Heart right ventricle (tissue), 16 donors: ENCODE measurements around the gene NEXN. TPM values are rescaled to one million over a fixed set of nuclear protein-coding genes. Genes with fewer than 3 reads are reported as not detected.
A peak's percentile ranks its signal among the peaks of the same experiment; 100 is the strongest.

Experiments
- ATAC-seq, 8 donors: fragments of 200-7000 bp; cut with Tn5 transposase; one replicate each; pipeline ENCODE4 v1.9.1; 2020; ENCODE audit warnings: mild to moderate bottlenecking in 8 of 8, moderate library complexity in 8 of 8, moderate number of reproducible peaks in 1 of 8
- DNase-seq, 2 donors: peaks; one replicate each; pipeline ENCODE4 v3.0.0-alpha.2; 2020
- H3K27ac ChIP-seq, 10 donors: fragments of 200-600 bp; sonication (generic) in 2 of 10; one replicate each; pipeline versions ENCODE4 v1.5.0 to v1.8.0; 2020 to 2022; ENCODE audit warnings: mild to moderate bottlenecking in 3 of 10
- H3K27me3 ChIP-seq, 7 donors: fragments of 200-600 bp; one replicate each; pipeline ENCODE4 v1.8.0; 2021 to 2022; ENCODE audit warnings: mild to moderate bottlenecking in 2 of 7
- H3K36me3 ChIP-seq, 9 donors: fragments of 200-600 bp; sonication (generic) in 1 of 9; one replicate each; pipeline versions ENCODE4 v1.5.0 to v1.8.0; 2020 to 2022; ENCODE audit warnings: mild to moderate bottlenecking in 2 of 9
- H3K4me1 ChIP-seq, 9 donors: fragments of 200-600 bp; sonication (generic) in 1 of 9; one replicate each; pipeline versions ENCODE4 v1.5.0 to v1.8.0; 2020 to 2022; ENCODE audit warnings: mild to moderate bottlenecking in 4 of 9
- H3K4me3 ChIP-seq, 10 donors: fragments of 200-600 bp; sonication (generic) in 2 of 10; one replicate each; pipeline versions ENCODE4 v1.5.0 to v1.8.0; 2020 to 2022; ENCODE audit warnings: mild to moderate bottlenecking in 7 of 10, moderate library complexity in 2 of 10
- H3K9me3 ChIP-seq, 11 donors: fragments of 200-600 bp in 10 of 11; sonication (generic) in 2 of 11; one replicate each; pipeline versions ENCODE4 v1.5.0 to v1.8.0; 2013 to 2022; ENCODE audit warnings: mild to moderate bottlenecking in 2 of 11, control low read depth in 1 of 11, moderate library complexity in 1 of 11
- WGBS, 2 donors: extraction: QIAGEN DNeasy Blood & Tissue Kit; methylation state at CpG; one replicate each; pipeline ENCODE4 v1.1.7; 2013; ENCODE audit warnings: inconsistent platforms in 1 of 2; 5-methylcytosine and 5-hydroxymethylcytosine counted together
- intact Hi-C, 10 donors: fragments of 100-400 bp; cut with DNase I; formaldehyde crosslinking; loops; one replicate each; pipeline versions ENCODE4 v1.11.1 to v1.14.2; 2022
- polyA plus RNA-seq, 2 donors: library from polyadenylated mRNA; stranded (reverse); fragments of 200-250 nt; gene quantifications; one replicate each; pipeline ENCODE4 v1.2.3, GENCODE V29; 2013
- total RNA-seq, 10 donors: library from RNA; stranded (reverse); fragmentation: NEBNext Ultra II Directional in 3 of 10; extraction: Animal tissue kit (Norgen Biotek cat#: 25700) in 3 of 10; gene quantifications; one replicate each; pipeline versions ENCODE4 v1.2.1 to v1.2.4, GENCODE V29; 2021 to 2023
- TF ChIP-seq, protein P1 (sequence below), 9 donors: fragments of 200-600 bp; sonication (generic) in 2 of 9; IDR thresholded peaks; one replicate each; pipeline versions ENCODE4 v1.5.0 to v1.8.0; 2021 to 2022; ENCODE audit warnings: antibody characterized with exemption in 9 of 9, mild to moderate bottlenecking in 5 of 9, moderate library complexity in 1 of 9
- donor health status: Arrhythmogenic right ventricular cardiomyopathy.
- donor health status: ischemic (EF 13 %, LVEDD 7.1; RV severe dilation, severe dysfunction).
- donor health status: healthy with polysubstance abuse.
- donor health status: DM: no; HTN: yes; CAD: no.
- donor health status: DM: no; HTN: no; CAD: no.
- donor health status: ischemic (EF 25% LVEDD 6.9; RV normal size, moderate dysfunction).
- donor health status: ischemic (EF 25% LVEDD 5.7; RV mildly dilated, moderate dysfunction).
- donor health status: healthy.
- donor health status: DM: yes; HTN: yes; CAD: no.
- donor health status: Ischemic cardiomyopathy.
- donor health status: ischemic (EF 35%, LVEDD 5.7; RV mildly dilated, moderate dysfunction).
- donor health status: nonischemic (EF 11% LVEDD 7.7; RV severe dilation, severe dysfunction).
- donor health status: DM: yes; HTN: yes; CAD: no.
- donor health status: PGD.
- donor health status: ischemic (EF 29% LVEDD 5.4; RV normal size, mild dysfunction).
- donor health status: nonischemic (EF 23%, LVEDD 6.1; RV moderate dilation, normal function).

The NEXN gene
- total and polyA plus RNA-seq, 12 donors: 248 to 1,016 (median 396) TPM

DNA sequence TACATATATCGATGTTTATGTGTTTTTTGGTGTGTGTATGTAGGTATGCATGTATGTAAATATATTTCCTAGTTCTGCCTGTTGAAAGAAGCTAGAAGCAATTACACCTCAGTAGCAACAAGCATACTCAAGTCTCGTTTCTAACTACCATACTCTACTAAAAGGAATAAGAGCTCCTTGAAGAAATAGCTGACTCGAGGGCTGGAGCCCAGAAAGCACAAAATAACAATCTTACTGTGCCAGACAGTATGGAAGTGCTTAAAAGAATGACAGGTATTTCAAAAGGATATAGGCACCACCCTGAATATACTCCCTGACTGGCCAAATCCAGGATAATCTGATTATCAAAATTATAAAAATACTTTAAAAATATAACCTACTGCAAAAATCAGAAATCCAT is 67.3 kb downstream of the NEXN start:
- H3K27ac ChIP-seq: no peak overlapping the region
- H3K36me3 ChIP-seq: peaks cover 0 to 100% (median 89%) of the 10 kb centered on the region in 9 donors
- H3K9me3 ChIP-seq: no peaks in the 10 kb centered on the region
- intact Hi-C loops: no loop called here
- no peak overlapping the region for H3K4me3 ChIP-seq
- TF ChIP-seq, protein P1, sequence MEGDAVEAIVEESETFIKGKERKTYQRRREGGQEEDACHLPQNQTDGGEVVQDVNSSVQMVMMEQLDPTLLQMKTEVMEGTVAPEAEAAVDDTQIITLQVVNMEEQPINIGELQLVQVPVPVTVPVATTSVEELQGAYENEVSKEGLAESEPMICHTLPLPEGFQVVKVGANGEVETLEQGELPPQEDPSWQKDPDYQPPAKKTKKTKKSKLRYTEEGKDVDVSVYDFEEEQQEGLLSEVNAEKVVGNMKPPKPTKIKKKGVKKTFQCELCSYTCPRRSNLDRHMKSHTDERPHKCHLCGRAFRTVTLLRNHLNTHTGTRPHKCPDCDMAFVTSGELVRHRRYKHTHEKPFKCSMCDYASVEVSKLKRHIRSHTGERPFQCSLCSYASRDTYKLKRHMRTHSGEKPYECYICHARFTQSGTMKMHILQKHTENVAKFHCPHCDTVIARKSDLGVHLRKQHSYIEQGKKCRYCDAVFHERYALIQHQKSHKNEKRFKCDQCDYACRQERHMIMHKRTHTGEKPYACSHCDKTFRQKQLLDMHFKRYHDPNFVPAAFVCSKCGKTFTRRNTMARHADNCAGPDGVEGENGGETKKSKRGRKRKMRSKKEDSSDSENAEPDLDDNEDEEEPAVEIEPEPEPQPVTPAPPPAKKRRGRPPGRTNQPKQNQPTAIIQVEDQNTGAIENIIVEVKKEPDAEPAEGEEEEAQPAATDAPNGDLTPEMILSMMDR (IDR thresholded peaks at IDR 0.05): no peak
- no peaks in the 10 kb centered on the region for H3K27me3 ChIP-seq
- ATAC-seq (no peak), DNase-seq (no peak)
- peaks cover 0 to 9% (median 0%) of the 10 kb centered on the region in 9 donors for H3K4me1 ChIP-seq
- WGBS, 2 donors: 91 to 93% methylated on average over 3 of the region's 3 CpGs

DNA sequence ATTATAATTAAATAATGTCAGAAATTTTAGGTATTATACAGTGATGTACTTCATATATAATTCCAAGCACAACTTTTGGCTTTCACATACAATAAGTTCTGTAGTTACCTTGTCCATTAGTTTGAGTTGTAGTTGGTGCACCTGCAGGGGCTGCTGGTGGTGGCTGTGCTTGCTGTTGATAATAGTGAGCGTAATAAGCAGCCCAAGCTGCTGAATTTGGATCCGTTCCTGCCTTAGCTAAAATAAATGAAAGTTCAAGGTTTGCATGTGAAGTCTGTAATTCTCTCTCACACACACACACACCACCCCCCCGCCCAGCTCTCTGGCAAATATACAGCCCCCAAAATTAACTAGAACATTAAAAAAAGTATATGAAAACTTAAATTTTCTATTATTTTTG is 68.0 kb downstream of the NEXN start:
- Histone ChIP-seq H3K27me3 (no peaks in the 10 kb centered on the region), H3K4me3 (no peak overlapping the region), H3K9me3 (no peaks in the 10 kb centered on the region), H3K4me1 (peaks cover 0 to 1% (median 0%) of the 10 kb centered on the region in 9 donors), H3K36me3 (peaks cover 0 to 100% (median 90%) of the 10 kb centered on the region in 9 donors), H3K27ac (no peak overlapping the region)
- TF ChIP-seq, protein P1 (IDR thresholded peaks at IDR 0.05): no peak
- ATAC-seq: peak in 1 of 8 donors; percentile 24
- no peak for DNase-seq
- intact Hi-C loops: no loop called here
- WGBS, 2 donors: 79 to 81% methylated on average over 3 of the region's 3 CpGs

DNA sequence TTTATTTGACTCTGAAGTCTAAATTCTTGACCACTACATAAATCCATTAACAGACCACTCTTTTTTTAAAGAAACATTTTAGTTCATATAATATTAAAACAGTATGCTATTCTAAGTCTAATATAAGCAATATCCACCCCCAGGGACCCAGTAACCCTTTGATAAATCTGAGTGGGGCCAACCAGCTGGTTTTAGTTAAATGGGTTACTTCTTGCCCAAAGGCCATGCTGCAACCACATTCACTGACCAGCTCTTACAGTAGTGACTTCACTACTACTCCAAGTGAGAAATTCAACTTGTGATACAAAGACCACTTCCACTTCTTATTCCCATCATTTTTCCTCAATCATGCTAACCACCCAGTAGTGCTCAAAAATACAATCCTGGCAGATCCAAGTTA is 70.0 kb downstream of the NEXN start:
- Histone ChIP-seq H3K4me3 (no peak overlapping the region), H3K4me1 (no peaks in the 10 kb centered on the region), H3K9me3 (no peaks in the 10 kb centered on the region), H3K27me3 (no peaks in the 10 kb centered on the region), H3K27ac (no peak overlapping the region), H3K36me3 (peaks cover 0 to 100% (median 95%) of the 10 kb centered on the region in 9 donors)
- TF ChIP-seq, protein P1 (IDR thresholded peaks at IDR 0.05): no peak
- DNase-seq: no peak
- ATAC-seq: no peak
- intact Hi-C loops: no loop called here

DNA sequence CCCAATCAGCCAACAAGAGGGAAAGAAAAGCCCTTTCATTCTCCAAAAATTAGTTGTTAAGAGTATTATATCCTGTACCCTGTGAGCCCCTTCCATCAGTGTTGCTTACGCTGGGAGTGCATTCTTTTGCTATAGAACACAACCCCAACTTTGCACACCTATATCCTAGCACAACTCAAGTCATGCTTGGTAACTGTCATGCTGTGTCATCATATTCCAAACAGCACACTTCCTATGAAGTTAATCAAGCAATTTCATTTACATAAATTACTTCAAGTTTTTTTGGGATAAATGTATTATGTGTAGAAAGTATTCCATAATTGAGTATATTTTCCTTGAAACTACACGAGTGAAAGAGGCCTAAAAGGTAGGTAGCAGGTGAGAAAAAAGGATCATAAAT is 70.4 kb downstream of the NEXN start:
- Histone ChIP-seq H3K36me3 (peaks cover 0 to 100% (median 95%) of the 10 kb centered on the region in 9 donors), H3K4me1 (no peaks in the 10 kb centered on the region), H3K27me3 (no peaks in the 10 kb centered on the region), H3K27ac (no peak overlapping the region), H3K9me3 (no peaks in the 10 kb centered on the region), H3K4me3 (no peak overlapping the region)
- intact Hi-C loops: no loop called here
- DNase-seq: no peak
- ATAC-seq: no peak
- 93 to 95% methylated on average over 2 of the region's 2 CpGs for WGBS, 2 donors
- TF ChIP-seq, protein P1 (IDR thresholded peaks at IDR 0.05): no peak
